ENCODE data around the gene NADK2. TPM values are rescaled to one million over a fixed set of nuclear protein-coding genes. Genes with fewer than 3 reads are reported as not detected.

Gene NADK2
- total RNA-seq, 1 experiment from 2014 or later, result 12.2 TPM

DNA sequence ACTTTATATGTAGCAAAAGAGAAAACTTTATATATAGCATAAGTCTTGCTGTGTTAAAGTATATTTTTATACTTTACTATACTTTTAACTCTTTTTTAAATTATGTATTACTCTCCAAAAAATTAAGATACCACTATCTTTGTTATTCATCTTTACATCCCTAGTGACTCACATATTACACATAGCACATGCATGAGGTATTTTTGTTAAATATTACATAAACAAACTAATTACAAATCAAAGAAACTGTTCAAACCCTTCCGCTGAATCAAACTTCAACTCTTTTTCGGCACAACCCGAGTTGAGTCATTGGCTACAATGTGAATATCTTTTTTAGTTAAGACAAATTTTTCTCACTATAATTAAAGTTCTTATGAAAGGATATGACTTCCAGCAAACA, 32.1 kb downstream of the NADK2 start:
- no CpG with 5 or more reads among the region's 3 CpGs for WGBS (ENCODE audit: extremely low coverage, insufficient read length, low lambda C conversion rate)
- Histone ChIP-seq H3K23ac (ENCODE audit: insufficient read length, low read depth, low read length) (no peak overlapping the region), H3K4me1 (ENCODE audit: insufficient read depth, low read length) (no peaks in the 10 kb centered on the region), H2BK20ac (ENCODE audit: low read depth, low read length, poor library complexity, severe bottlenecking) (no peak overlapping the region), H3K4me2 (ENCODE audit: insufficient read depth, insufficient read length, low read length) (no peak overlapping the region), H3K9ac (ENCODE audit: extremely low read depth, insufficient read length, low read length) (no peak overlapping the region), H4K20me1 (ENCODE audit: control insufficient read depth, insufficient read depth, insufficient read length) (no peaks in the 10 kb centered on the region), H4K8ac (replicated peaks; ENCODE audit: insufficient read length, low read depth, low read length) (no peak overlapping the region), H2AFZ (ENCODE audit: low read length) (no peak overlapping the region), H2BK12ac (ENCODE audit: insufficient read length, low read depth, low read length) (no peak overlapping the region), H3T11ph (ENCODE audit: low read length) (no peak overlapping the region), H3K14ac (ENCODE audit: insufficient read depth, low read length) (no peak overlapping the region), H2BK5ac (ENCODE audit: insufficient read length, low read length) (no peak overlapping the region), H3K4ac (ENCODE audit: low read depth, low read length) (no peak overlapping the region), H2BK120ac (ENCODE audit: low read depth, low read length, poor library complexity, severe bottlenecking) (no peak overlapping the region), H2AK5ac (ENCODE audit: insufficient read length, low read length) (no peak overlapping the region), H4K91ac (ENCODE audit: insufficient read length, low read depth, low read length) (no peak overlapping the region), H3K9me3 (ENCODE audit: control insufficient read depth, low read depth, low read length) (no peaks in the 10 kb centered on the region), H3K23me2 (ENCODE audit: insufficient read length, low read depth, low read length, poor library complexity, severe bottlenecking) (no peaks in the 10 kb centered on the region), H3K27ac (ENCODE audit: insufficient read length, low read depth, low read length) (no peak overlapping the region), H3K18ac (ENCODE audit: insufficient read length, low read depth, low read length) (no peak overlapping the region), H4K5ac (ENCODE audit: insufficient read length, low read depth, low read length) (no peak overlapping the region), H3K27me3 (ENCODE audit: insufficient read depth, low read length) (no peaks in the 10 kb centered on the region), H3K79me2 (ENCODE audit: insufficient read depth, low read length) (no peaks in the 10 kb centered on the region), H3K79me1 (ENCODE audit: insufficient read depth, low read depth, low read length, poor library complexity, severe bottlenecking) (no peaks in the 10 kb centered on the region), H3K56ac (ENCODE audit: insufficient read length, low read depth, low read length) (no peak overlapping the region), H2BK15ac (ENCODE audit: low read depth, low read length) (no peak overlapping the region)
- TF ChIP-seq, protein P1, sequence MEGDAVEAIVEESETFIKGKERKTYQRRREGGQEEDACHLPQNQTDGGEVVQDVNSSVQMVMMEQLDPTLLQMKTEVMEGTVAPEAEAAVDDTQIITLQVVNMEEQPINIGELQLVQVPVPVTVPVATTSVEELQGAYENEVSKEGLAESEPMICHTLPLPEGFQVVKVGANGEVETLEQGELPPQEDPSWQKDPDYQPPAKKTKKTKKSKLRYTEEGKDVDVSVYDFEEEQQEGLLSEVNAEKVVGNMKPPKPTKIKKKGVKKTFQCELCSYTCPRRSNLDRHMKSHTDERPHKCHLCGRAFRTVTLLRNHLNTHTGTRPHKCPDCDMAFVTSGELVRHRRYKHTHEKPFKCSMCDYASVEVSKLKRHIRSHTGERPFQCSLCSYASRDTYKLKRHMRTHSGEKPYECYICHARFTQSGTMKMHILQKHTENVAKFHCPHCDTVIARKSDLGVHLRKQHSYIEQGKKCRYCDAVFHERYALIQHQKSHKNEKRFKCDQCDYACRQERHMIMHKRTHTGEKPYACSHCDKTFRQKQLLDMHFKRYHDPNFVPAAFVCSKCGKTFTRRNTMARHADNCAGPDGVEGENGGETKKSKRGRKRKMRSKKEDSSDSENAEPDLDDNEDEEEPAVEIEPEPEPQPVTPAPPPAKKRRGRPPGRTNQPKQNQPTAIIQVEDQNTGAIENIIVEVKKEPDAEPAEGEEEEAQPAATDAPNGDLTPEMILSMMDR (conservative IDR thresholded peaks at IDR 0.05), result no peak
- H3K4me1 Mint-ChIP-seq, result no peaks in the 10 kb centered on the region
- no peak for DNase-seq
- H3K27ac Mint-ChIP-seq, result no peak overlapping the region
- H3K9me3 Mint-ChIP-seq, result no peaks in the 10 kb centered on the region
- H3K4me3 Mint-ChIP-seq, result no peak overlapping the region
- H3K27me3 Mint-ChIP-seq (ENCODE audit: low read depth), result no peaks in the 10 kb centered on the region
- peaks cover 0 to 9% (median 7%) of the 10 kb centered on the region in 3 experiments; a peak in 5 of 7 replicates for H3K36me3 Mint-ChIP-seq (ENCODE audit: insufficient read depth in 1 of 3, low read depth in 3 of 3)
